A549 (cell line): ENCODE data around the gene ZNF425.
A peak's percentile ranks its signal among the peaks of the same experiment; 100 is the strongest.

Source experiments
- CEBPB ChIP-seq, 2 experiments: fragments of >200 bp in 1 of 2; sonication (Bioruptor Twin) in 1 of 2; formaldehyde crosslinking in 1 of 2; IDR thresholded peaks; 2 replicates each; pipeline ENCODE4 v1.6.1; 2012 to 2016
- CTCF ChIP-seq: fragments of >200 bp; sonication (Bioruptor Twin); formaldehyde crosslinking; IDR thresholded peaks from 3 replicates; pipeline ENCODE4 v1.5.1; 2016
- EP300 ChIP-seq, 2 experiments: fragments of >200 bp; sonication (Bioruptor Twin); formaldehyde crosslinking; IDR thresholded peaks; 2 replicates in 1 of 2; 3 replicates in 1 of 2; pipeline ENCODE4 v1.6.1; 2016 to 2017
- HEYL ChIP-seq: fragments of 250-450 bp; sonication (Bioruptor Pico); IDR thresholded peaks from 2 replicates; pipeline ENCODE4 v1.8.0; 2021; ENCODE audit warnings: mild to moderate bottlenecking, moderate library complexity
- JUN ChIP-seq, 2 experiments: fragments of >200 bp; sonication (Bioruptor Twin); formaldehyde crosslinking; IDR thresholded peaks; 2 replicates in 1 of 2; 3 replicates in 1 of 2; pipeline ENCODE4 v1.6.1; 2016 to 2017
- POLR2A ChIP-seq: IDR thresholded peaks from 2 replicates; pipeline ENCODE4 v1.6.1; 2012; ENCODE audit warnings: mild to moderate bottlenecking, low read length
- RFX5 ChIP-seq: fragments of 450-650 bp; IDR thresholded peaks from 2 replicates; pipeline ENCODE4 v1.7.1; 2014; ENCODE audit warnings: antibody characterized with exemption, mild to moderate bottlenecking, moderate library complexity
- SREBF2 ChIP-seq: fragments of 450-650 bp; IDR thresholded peaks from 2 replicates; pipeline ENCODE4 v1.6.1; 2014; ENCODE audit warnings: mild to moderate bottlenecking, moderate library complexity
- USF2 ChIP-seq: fragments of 450-650 bp; IDR thresholded peaks from 2 replicates; pipeline ENCODE4 v1.6.1; 2014; ENCODE audit warnings: antibody characterized with exemption

GRCh38 chr7:149090397-149091195 lies 35.5 kb downstream of the ZNF425 start, which contains the start of gene ZNF786:
- TF ChIP-seq CTCF (peak; percentile 91), CEBPB (IDR thresholded peaks at IDR 0.05) (no peak), POLR2A (peak; percentile 82), SREBF2 (no peak), JUN (IDR thresholded peaks at IDR 0.05) (peak in 1 of 2 experiments; percentile 88; a peak in 4 of 5 replicates), RFX5 (no peak), USF2 (no peak), EP300 (IDR thresholded peaks at IDR 0.05) (no peak), HEYL (CRISPR knock-in tag) (no peak)
